Stimulated activated CD4-positive, alpha-beta T cell treated with anti-CD3 and anti-CD28 coated beads, TNF-alpha, amount 100 ng/mL, for 4 hours (primary cell): ENCODE measurements around the gene ZNF446.

Source experiments
- DNase-seq, 3 experiments: peaks; one replicate each; pipeline ENCODE4 v3.0.0-alpha.2; 2020; ENCODE audit warnings: low read depth in 3 of 3

The ZNF446 gene

DNA sequence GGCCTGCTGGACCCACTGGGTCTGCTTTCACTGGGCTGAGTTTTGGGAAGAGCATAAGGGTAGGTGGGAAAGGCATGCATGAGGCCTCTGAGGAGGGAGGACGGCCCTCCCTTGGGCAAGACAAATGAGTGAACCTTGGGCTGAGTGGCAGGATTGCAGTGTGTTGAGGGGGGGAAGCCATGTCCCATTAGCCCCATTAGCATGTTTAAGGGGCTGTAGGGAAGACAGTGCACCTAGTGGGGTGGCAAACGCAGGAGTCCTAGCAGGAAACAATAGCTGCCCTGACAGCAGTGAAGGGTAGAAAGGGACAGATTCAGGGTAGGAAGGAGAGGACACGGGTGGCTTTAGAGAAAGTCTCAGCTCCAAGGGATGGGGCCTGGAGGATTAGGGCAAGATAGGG, 46.6 kb downstream of the ZNF446 start:
- DNase-seq: no peak

DNA sequence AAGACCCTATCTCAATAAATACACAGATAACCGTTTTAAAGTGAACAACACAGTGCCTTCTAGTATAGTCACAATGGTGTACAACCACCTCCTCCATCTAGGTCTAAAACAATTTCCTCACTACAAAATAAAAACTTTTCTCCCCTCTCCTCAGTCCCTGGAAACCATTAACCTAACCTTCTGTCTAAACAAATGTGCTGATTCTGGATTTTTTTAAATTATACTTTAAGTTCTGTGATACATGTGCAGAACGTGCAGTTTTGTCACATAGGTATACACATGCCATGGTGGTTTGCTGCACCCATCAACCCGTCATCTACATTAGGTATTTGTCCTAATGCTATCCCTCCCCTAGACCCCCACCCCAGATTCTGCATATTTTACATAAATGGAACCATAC, 53.3 kb downstream of the ZNF446 start:
- no peak for DNase-seq
